HG02970 (cell line): ENCODE data around the gene MANBA.

Experiments used
- ATAC-seq: cut with Tn5 transposase; IDR thresholded peaks from one replicate; pipeline ENCODE4 v1.9.1; 2021; ENCODE audit warnings: mild to moderate bottlenecking, moderate library complexity, moderate number of reproducible peaks; ENCODE audit not compliant: unreplicated experiment, low FRiP score

The MANBA gene

DNA sequence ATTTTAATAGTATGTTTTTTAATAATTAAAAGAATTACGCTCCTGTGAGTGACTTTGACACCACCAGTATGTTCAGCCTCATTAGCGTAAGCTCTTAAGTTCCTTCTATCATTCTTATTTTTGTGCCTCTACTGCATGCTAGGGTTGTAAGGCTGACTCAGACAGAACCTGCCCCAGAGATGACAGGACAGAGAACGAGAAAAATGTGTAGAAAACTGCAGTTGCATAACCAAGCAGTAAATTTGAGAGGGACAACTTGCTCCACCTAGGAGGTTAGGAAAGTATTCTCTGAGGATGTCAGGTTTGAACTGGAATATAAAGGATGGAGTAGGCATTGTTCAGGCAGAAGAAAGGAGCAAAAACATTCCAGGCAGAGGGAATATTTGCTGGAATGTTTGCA lies 160.9 kb downstream of the MANBA start:
- no peak for ATAC-seq

DNA sequence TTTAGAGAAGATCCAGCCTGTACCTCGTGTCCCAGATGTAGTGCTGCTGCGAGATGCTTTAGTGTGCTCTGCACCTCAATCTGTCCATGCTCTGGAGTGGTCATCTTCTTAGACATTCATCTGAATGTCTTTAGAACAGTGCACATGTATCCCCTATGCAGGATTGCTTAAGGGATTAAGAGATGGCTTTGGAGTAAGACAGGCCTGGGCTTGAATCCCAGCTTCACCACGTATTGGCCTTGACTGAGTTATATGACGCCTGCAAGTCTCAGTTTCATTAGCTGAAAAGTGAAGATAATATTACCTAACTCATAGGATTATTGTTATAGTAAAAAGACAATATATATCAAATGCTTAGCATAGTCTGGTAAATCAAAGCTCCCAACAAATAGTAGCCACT lies 161.3 kb downstream of the MANBA start:
- ATAC-seq = no peak

DNA sequence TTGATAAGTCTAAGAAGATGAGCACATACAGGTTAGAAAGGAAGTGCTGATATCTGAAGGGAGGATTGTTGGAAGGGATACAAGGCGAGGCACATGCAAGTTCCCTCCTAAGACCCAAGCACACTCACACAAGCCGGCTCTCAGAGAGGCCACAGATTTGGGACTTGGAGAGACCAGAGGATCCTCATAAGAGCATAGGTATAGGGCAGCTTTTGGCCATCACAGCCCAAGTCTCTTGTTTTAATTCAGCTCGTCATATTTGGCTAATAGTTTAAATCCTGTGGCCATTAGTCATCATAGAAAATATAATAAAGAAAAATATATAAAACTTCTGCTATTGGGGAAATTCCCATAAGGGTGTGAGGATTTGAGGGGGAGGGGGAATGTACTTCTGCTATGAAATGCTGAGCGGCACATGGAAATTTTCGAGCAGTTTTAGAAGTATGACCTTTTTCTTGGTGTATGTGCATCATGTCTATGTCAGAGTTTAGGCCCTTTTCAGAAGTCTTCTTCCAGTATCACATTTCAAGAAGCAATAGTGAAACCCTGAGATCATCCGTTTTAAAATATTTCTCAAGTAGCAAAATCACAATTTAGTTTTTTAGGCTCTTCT lies 161.9 kb downstream of the MANBA start:
- ATAC-seq = no peak

DNA sequence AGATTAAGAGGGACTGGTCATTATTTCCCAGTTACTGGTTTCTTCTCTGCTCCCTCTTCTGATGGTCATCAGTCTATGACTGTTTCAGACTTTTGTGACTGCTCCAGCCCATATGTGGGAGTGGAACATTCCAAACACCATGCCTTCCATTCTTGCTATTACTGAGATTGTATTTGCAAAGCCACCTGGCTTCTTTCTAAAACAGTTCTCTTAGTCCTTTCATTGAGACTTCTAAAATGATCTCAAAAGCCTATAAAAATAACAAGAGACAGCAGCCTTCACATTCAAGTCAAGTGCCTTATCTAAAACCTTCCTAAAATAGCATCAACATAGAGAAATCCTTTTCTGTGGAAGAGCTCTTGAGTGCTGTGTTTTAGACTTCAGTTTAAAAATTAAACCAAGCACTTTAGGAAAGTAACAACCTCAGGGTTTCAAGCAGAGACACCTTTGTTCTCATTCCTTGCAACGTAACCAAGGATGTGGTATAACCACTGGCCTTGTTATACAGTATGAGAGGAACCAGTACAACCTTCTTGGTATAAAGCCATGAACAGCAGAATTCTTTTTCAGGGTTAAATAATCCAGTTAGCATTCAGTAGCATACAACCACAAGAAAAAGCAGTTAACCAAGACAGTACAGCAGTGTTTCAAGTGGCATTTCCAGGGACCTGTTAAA lies 162.5 kb downstream of the MANBA start:
- no peak for ATAC-seq

DNA sequence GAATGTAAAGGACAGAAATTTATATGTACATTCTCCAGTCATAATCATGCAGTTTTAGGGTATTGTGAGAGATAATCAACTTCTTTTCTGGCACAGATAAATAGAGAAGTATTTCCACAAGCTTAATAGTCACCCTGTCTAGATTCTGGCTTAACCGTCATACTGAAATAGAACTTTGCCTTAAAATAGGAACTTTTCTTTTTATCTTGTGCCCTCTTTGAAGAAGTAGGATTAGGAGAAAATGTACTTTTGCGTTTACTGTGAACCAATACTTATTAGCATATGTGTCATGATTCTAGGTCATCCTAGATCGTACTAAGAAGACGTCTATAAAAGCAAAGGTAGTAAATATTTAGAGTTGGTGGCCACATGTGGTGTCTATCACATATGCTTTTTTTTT lies 164.2 kb downstream of the MANBA start:
- no peak for ATAC-seq

DNA sequence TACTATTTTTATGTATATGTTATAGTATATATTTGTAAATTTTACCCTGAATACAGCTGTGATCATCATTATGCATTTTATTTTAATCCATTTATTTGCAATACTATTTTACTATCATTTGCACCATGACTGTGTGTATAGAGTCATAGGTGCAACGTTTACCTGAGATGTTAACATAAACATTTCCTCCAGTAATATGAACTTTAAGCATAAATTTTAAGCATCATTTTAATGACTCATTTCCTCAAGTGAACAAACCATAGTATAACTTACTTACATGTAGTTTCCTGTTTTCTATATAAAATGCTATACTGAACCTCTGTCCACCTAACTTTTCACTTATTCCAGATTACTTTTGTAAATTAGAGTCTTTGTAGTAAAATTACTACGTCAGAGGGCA lies 166.8 kb downstream of the MANBA start:
- no peak for ATAC-seq

DNA sequence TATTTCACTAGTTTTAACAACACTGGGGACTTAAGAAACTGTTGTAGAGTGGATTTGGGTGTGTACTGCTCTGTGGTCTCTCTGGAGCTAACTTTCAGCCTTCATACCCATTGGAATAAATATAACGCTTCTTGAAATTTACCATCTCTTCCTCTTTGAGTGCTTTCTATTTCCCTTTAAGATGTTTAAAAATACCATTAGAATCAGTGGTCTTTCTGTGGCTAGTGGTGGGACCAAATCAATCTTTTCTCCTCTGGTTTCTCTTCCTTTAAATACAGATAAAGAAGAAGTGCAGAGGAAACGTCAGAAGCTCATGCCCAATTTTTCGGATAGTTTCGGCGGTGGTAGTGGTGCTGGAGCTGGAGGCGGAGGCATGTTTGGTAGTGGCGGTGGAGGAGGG lies 167.6 kb downstream of the MANBA start:
- ATAC-seq = no peak

DNA sequence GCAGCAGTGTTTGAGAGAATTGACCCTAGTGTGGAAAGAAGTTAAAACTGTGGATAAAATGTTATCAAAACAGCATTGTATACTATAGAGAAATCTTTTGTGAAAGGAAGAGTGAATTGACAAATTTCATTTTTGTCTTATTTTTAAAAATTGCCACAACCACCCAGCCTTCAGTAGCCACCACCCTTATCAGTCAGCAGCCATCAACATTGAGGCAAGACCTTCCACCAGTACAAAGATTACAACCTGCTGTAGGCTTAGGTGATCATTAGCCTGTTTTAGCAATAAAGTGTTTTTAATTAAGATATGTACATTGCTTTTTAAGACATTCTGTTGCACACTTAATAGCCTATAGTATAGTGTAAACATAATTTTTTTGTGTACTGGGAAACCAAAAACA lies 168.5 kb downstream of the MANBA start:
- ATAC-seq = no peak

DNA sequence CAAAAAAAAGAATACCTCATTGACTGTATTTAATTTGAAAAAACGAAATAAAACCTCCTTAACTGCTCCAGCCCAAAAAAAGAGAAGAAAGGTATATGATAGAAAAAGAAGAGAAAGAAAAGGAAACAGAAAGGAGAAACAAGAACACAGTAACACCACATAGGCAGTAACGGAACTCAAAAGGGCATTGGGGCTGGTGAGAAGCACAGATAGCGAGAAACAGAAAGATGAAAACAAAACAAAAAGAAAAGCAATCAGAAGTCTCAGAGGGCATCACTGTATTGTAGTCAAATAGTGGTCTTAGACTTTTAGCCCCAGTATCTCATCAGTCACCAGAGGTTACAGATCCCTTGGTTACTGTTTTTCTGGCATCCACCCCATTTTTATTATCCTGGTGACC lies 171.0 kb downstream of the MANBA start:
- ATAC-seq = no peak

DNA sequence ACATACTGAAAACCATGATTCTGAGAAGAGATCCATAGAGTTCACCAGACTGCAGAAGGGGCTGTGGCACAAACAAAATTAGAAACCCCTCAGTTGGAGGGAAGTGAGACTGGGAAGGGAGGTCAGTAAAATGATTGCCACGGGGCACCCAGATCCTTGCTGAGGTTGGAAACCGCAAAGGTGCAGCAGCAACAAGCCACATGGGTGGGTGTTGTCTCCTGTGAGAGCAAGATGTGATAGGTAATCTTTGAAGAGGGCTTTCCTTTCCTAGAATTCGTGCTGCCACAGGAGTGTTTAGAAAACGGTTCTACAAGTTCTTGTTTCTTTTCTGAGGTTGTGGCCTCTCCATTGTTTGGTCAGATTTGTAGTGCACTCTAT lies 174.1 kb downstream of the MANBA start:
- ATAC-seq = no peak

DNA sequence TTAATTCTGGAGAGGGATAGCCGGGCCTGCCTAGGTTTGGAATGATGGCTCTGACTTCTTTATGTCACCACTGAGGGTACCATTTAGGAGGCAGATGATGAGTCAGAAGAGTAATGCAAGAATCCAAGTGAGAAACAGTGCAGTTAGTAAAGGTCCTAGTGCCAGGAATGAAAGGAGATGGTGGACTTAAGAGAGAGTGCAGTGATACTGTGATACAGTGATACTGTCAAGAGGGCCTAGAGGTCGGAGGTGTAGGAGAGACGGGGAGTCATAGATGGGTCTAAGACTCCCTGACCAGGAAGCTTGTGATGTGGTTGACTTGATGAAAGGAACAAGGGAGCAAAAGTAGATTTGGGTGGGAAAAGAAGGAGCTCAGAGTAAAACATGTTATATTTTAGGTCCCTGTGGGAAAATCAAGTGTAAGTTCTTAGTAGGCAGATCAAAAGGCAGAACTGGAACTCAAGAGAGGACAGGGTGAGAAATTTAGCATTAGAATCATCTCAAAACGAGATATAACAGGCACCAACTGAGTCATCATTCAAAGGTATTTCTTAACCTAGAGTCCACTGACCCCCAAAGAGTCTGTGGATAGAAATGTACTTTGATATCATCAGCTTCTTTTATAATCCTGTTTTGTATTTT lies 174.6 kb downstream of the MANBA start:
- ATAC-seq = no peak

DNA sequence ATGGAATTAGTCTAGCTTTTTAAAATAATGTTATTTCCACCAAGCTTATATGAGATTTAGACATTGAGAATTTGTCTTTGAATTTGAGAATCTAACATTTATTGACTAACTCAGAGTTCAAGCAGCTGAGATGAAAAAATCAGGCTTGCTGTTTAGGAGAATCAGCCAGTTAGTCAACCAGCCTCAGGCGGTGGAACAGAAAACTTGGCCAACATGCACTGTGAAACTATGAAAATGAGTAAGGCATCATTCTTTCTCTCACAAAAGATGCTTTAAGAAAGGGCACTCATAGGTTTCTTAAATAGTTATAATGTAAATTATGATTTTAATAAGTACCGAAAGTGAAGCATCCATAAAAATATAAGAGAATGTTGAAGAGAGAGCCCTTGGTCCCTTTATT lies 175.4 kb downstream of the MANBA start:
- no peak for ATAC-seq

DNA sequence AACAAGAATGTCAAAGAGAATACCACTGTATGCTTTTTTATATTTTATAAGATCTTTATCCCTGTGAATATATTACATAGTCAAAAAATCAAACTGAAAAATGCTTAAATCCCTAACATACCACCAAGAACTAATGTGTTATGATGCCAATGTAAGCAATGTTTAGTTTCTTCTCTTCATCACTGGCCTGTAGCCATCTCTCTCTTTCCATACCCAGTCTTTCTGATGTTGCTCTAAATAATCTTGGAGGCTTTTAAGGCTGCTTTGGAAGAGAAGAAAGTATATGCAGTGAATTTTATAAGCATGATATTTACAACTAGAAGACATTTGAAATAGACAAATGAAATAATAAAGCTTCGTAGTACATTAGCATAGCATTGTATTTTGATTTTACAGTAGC lies 176.7 kb downstream of the MANBA start:
- ATAC-seq = no peak
